B cell (primary cell): ENCODE data around the gene FLT1.

ENCODE experiments used
- EZH2 ChIP-seq: IDR thresholded peaks from 2 replicates; pipeline ENCODE4 v1.6.1; 2012; ENCODE audit warnings: borderline replicate concordance, low read depth, mild to moderate bottlenecking, moderate library complexity, low read length; ENCODE audit not compliant: insufficient read depth, poor library complexity, severe bottlenecking
- TF ChIP-seq, protein P1 (sequence below): fragments of 200-600 bp; IDR thresholded peaks from one replicate; pipeline ENCODE4 v1.8.0; 2022; ENCODE audit warnings: antibody characterized with exemption, mild to moderate bottlenecking

DNA sequence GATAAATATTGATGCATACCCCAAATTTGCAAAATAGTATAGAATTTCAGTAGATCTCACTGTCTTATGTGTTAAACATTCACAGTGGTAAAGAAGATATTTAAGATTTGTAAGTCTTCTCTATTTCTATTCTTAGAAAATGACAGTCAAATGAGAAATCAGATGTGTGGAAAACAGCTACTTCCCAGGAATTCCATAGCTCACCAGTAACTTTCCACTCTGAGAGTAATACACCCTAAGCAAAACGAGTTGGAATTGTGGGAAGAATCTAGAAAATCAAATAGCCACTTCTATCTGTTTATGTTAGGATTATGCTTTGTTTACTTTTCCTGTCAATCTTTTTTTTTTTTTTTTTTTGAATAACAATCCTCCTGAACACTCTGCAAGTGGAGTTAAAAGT is 69.1 kb downstream of the FLT1 start:
- TF ChIP-seq EZH2: no peak
- TF ChIP-seq, protein P1, sequence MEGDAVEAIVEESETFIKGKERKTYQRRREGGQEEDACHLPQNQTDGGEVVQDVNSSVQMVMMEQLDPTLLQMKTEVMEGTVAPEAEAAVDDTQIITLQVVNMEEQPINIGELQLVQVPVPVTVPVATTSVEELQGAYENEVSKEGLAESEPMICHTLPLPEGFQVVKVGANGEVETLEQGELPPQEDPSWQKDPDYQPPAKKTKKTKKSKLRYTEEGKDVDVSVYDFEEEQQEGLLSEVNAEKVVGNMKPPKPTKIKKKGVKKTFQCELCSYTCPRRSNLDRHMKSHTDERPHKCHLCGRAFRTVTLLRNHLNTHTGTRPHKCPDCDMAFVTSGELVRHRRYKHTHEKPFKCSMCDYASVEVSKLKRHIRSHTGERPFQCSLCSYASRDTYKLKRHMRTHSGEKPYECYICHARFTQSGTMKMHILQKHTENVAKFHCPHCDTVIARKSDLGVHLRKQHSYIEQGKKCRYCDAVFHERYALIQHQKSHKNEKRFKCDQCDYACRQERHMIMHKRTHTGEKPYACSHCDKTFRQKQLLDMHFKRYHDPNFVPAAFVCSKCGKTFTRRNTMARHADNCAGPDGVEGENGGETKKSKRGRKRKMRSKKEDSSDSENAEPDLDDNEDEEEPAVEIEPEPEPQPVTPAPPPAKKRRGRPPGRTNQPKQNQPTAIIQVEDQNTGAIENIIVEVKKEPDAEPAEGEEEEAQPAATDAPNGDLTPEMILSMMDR: no peak
